Daoy (cell line): Measurements from ENCODE around the gene FBLN5. TPM values are rescaled to one million over a fixed set of nuclear protein-coding genes. Genes with fewer than 3 reads are reported as not detected.
A peak's percentile ranks its signal among the peaks of the same experiment; 100 is the strongest.

ENCODE experiments used
- DNase-seq: peaks from one replicate; pipeline ENCODE4 v3.0.0-alpha.2; 2015; ENCODE audit warnings: low read depth
- total RNA-seq: library from RNA; depleted of rRNA; stranded (reverse); fragments of >200 nt; shearing (Covaris generic); gene quantifications from 2 replicates; pipeline ENCODE4 v1.2.3, GENCODE V29; 2014

FBLN5 gene
- total RNA-seq, 1 experiment from 2014 or later, result 0.57 TPM

DNA sequence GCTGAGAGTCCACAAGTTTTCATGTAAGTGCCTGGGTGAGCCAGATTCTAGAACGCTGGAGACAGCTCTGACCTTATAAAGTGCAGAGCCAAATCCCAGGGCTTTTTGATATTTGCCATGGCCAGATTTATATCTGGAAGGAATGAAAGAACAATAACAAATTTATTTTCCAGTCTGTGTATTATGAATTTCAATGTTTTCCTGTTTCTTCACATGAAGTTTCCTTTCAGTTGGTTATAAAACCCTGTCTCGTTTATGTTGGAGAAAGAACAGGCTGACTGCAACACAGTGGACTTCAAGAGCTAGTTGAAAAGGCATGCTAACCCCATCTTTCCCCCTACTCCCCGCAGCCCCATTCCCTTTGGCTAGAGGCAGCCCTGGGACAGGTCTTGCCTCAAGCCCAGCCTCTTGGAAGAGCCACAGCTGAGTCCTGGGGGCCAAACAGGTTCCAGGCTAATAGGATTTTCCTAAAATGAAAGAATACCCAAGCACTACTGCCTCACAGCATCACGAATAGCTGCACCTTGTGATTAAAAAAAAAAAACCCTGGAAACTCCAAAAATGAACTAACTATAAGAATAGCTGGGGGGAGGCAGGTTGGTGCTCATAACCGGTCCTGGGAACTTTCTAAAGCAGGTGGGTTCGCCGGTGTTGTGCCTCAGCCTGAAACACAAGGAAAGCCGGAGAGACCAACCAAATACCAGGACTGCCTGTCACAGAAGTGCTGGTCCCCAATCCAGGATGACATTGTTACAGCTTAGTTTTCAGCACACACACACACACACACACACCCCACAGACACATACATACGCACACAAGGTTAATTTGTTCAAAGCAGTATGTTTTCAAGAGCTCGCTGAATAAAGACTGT is 1.5 kb downstream of the FBLN5 start:
- no peak for DNase-seq

DNA sequence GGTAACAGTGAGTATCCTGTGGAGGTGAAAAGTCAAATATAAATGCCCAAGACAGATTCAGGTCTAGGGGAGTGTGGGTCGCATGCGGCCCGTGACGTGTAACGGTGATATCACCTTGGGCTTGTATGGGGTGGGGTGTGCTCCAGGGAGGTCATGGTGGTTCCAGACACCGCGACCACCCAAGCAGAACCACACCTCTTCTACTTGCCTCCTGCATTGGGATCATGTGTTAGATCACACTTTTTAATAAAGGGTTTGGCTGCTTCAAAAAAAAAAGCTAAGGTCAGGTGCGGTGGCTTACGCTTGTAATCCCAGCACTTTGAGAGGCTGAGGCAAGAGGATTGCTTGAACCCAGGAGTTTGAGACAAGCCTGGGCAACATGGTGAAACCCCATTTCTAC is 4.5 kb downstream of the FBLN5 start:
- DNase-seq, result no peak

DNA sequence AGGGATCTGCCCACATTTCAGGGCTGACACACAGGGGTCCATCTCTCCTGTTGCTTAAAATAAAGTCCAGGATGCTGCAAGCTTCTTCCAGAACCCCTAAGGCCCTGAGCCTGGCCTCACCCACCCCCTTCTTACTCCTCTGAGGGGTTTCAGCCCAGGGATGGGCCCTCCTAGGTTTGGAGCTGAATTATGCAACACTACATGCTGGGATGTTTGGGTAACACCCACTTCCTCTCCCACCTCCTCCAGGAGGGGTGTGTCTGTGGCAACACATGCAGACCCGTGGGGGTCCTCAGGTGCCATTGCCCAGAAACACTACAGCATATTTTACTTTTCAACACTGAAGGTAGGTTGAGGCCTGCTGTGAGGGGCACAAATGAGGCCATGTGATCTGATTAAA is 5.4 kb downstream of the FBLN5 start:
- DNase-seq, result no peak

DNA sequence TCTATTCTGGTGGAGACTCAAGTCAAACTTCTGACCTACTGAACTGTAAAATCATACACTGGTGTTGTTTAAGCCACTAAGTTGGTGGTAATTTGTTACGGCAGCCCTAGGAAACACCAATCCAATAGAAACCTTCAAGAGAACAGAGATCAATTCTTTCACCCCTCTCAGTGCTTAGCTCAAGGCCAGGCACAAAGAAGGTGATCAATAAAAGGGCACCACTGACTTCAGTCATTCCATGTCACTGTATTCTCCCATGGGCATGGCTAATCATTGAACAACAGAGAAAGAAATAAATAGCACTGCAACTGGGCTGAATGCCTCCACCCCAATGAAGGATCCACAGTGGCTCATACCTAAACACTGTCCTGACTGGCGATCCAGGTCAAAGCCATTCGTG is 7.3 kb downstream of the FBLN5 start:
- no peak for DNase-seq

DNA sequence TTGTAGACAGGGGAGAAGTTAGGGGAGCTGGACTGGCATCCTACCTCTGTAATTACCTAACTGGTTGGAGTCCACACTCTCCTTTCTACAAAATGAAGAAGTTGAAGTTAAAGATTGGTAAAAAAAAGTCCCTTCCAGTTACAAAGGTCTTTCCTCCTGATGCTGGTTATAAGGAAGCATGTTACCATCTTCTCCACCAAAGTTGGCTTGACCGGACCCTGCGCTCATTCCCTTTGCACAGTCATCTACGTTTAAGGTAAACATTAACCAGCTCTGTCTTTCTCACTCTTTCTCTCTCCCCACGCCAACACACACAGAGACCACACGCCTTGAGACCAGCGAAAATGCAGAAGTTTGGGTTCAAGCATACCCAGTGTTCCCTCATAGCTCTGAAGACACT is 11.9 kb downstream of the FBLN5 start:
- DNase-seq, result no peak

DNA sequence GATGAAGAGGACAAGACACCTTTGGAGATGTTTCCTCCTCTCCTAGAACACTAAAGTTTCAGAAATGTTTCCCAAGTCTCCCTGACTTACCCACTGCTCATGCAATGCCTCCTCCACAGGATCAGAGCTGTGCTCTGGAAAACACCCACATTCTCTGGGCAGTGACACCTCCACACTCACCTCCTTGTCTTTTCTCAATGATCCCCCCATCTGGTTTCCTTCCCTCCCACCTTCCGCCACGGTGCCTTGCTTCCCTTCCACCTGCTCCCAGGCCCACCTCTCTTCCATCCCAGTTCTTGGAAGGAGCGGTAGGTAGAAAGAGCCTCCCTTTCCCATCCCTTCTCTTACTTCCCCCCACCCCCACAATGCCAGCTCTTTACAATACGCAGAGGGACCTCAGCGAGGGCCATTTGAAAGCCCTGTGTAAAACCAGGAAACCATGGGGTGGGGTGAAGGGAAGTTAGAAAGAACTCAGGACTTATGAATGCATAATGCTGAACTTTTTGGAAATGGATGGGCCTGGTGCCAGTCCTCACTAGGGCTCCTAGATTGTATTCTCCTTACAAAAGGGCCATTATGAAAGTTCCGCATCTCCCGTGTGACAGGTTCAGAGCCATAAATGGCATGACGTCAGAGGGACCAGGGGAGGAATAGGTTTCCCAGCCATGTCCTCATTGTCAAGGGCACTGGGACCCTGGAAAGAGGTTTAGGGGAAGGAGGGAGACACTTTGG is 12.8 kb downstream of the FBLN5 start:
- DNase-seq, result no peak

DNA sequence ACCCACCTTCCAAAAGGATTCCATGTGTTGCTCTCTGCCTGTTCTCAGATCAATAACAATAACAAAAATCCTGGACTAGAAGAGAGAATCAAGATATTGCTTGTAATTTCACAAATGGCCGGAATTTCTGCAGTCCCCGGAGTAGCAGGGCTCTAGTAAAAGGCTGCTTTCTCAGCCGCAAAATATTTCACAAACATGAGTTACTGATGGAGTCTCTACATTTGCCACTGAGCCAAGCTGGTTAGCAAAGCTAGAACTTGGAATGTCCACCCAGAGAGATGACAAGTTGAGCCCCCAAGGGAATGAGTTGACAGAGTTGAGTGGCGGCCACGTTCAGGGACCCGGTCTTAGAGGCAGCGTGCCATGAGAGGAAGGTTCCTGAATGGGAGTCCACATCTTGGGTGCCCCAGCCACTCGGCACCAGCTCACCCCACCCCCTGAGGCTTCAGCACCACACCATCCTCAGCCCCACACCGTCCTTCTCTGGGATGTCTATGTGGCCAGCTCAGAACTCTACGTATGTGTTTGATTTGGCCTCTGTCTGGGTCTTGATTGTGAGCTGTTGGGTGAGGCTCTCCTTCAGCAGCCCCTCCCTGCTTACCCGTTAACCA is 15.9 kb downstream of the FBLN5 start:
- no peak for DNase-seq

DNA sequence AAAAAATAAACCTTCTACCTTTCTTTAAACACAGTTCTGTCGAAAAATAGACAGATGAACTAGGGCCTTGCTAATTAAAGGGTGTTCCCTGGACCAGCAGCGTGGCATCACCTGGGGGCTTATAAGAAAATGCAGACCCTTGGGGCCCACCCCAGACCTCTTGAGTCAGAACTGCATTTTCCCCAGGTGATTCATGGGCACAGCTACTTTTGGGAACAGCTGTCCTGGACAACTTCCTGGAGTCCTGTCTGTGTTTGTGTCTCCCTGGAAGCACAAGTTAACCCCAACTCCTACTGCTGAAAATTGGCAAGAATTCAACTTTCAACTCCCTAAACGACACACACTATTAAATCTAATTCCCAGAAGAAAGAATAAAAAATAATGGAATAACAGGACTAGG is 17.8 kb downstream of the FBLN5 start:
- DNase-seq, result peak; percentile 21

DNA sequence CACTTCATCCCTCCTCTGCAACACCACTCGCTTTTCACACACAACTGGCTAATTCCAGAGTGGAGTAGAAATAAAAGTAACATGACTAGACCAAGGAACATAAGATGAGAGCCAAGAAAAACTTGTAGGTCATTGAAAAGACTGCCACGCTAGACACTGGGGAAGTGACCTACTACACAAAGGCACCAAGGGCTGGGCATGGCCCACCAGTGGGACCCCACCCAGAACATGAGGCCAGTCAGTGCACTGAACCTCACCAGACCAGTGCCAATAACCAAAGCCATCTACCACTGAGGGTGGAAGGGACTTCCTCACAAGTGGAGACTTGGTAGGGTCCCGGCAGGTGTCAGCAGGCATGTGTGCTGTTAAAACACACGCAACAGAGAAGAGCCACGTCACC is 19.7 kb downstream of the FBLN5 start:
- no peak for DNase-seq

DNA sequence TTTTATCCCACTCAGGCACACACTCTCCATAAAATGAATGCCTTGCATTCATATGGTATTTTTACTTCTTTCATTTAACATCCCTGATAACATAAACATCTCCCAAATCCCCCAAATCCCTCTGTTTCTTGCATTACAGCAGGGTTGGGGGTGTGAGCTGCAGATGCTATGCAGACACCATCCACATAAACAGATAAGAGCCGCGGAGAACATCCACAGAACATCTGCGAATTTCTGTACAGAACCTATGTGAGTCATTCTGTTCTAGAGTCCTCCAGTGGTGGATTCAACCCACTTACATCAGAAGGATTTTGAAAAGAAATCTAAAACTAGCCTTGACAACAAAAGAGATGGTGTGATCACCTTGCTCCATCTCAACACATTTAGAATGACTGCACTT is 20.3 kb downstream of the FBLN5 start:
- no peak for DNase-seq

DNA sequence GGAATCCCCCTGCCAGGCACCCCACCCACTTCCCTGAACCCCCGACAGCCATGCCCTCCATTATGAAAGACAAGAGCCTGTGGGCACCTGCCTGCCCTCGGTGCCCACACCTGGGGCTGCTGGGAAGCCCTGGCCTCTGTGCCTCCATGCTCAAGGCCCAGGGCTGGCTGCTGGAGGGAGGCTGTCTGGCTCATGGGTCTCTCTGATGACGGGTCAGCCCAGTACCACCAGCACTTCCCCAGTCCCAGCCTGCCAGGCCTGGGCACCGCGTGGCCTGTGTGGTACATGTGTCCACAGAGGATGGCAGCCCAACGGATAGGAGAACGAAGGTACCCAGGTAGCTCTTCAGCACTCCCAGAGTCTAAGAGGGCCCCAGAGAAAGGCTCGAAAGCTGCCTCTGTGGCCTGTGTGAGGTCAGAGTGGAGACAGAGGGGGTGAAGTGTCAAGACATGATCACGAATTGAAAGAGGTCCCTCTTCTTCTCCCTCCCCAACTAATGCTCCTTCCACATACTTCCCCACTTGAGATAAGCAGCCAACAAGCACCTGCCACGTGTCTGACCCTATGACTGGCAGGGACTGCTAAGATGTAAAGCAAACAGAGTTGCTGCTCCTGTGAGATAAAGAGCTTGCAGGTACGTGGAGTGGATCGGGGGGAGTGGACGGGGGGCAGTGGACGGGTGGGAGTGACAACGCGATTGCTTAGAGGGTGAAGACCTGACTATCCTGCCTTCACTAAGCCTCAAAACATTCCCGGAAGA is 21.2 kb downstream of the FBLN5 start:
- DNase-seq, result no peak

DNA sequence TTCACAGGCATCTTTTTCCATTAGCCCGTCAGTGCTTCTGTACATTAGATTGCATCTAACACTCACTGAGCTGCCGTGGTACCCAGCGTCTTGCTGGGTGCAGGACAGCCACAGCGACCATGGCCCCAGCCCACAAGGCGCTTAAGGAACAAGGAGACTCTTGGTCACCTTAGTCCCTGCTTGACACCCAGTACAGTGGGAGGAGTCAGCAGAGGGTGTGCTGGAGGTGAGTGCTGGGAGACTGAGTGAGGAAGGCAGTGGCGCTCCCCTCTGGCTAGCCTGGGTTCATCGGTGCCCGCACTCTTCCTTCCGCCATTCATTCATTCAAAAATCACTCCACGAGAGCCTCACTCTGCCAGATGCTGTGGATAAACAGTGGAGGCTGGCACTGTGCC is 21.8 kb downstream of the FBLN5 start:
- DNase-seq, result no peak

DNA sequence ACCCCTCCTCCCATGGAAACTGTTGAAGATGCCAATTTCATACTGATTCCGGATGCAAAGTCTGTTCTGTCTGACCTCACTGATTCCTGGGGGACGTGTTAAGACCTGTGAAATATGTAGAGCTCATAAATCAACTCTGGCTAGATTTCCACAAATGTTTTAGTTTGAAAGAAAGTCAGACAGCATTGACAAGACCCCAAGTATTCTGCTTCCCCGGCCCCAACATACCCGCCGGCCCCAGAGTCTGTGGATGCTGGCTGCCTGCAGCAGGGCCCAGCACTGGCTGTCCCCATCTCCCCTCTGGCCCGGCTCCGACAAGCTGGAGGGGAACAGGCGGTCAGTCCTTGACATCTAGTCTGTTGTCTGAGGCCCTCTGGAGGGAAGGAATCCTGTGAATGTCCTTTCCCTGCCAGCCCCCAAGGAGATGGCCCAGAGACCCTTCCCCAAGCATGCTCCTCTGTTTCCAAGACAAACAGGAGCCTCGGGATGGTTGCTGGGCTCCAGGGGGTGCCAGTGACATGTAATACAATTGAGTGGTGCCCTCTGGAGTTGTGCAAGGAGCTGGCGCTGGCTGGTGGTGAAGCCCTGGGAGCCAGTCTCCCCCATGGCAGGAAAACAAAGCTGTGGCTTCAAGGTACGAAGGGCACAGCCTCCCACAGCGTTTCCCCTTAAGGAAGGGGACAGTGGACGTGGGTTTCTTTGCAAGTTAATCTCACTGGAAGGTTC is 22.3 kb downstream of the FBLN5 start:
- no peak for DNase-seq

DNA sequence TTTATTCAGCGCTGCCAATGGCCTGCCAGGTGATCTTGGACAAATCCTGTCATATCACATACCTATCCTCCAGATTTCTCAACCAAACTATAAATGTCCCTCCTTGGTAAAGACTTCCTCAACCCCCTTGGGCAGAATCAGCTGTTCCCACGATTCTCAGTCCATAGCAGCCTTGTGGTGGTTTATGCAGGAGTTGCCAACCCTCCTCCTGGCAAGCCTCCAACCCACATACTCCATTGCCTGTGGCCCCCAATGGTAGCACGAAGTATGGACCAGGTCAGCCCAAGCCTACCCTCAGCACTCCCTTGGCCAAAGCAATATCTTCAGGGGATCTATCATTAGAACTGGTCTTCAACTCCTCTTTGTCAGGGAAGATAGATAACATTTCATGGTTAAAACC is 27.0 kb downstream of the FBLN5 start:
- no peak for DNase-seq

DNA sequence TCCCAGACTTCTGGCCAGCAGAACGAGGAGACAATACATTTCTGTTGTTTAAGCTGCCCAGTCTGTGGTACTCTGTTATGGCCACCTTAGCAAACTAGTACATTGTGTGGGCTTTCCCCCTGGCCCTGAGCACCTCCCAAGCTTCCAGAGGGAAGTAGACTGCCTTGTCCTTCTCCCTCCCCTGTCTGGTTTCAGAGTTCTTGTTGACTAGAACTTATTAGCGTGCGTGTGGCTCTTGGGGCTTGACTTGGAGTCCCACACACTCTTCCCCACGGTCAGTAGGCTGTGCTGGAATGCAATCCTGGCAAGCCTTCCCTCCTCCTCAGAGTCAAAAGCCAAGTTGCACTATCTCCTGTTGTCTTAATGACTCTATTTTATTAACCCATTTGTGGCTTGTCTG is 27.7 kb downstream of the FBLN5 start:
- no peak for DNase-seq

DNA sequence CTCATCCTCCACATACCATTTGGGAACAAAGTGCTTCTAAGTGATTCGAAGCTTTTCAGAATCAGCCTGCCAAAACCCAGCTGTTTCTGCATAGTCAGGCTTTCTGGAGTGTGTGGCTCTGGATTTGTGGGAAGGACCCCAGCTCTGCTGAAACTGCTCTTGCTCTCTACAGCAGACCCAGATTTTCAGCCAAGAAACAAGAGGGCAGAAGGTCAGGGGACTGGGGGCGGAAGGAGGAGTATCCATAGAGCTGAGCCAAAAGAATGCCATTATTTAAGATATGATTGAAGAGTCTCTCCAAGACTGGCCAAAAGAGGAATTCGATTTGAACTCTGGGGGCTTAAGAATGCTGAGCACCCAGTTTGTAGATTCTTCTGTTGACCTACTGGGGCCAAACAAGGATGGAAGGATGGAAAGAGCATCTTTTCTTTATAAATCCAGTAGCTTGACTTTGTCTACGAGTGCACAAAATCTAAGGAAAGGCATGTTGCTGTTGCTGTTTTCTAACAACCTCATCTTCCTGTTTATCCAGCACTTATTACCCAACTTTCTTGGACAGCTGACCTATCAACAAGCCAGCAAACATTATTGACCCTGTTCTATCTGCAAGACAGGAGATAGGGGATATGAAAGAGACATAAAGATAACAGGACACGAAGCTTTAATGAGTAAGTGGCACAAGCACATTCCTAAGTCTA is 29.2 kb downstream of the FBLN5 start:
- no peak for DNase-seq

DNA sequence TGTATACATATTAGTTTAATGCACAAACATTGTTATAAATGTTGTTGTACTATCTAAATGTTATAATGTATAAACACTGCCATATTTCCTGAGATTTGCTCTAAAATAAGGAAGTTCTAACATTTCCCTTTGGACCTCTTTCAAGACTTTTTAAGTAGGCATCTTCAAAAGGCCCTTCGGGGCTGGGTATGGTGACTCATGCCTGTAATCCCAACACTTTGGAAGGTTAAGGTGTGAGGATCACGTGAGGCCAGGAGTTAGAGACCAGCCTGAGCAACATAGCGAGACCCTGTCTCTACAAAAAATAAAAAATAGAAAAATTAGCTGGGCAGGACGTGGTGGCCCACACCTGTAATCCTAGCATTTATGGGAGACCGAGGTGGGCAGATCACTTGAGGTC is 35.5 kb downstream of the FBLN5 start:
- DNase-seq, result no peak

DNA sequence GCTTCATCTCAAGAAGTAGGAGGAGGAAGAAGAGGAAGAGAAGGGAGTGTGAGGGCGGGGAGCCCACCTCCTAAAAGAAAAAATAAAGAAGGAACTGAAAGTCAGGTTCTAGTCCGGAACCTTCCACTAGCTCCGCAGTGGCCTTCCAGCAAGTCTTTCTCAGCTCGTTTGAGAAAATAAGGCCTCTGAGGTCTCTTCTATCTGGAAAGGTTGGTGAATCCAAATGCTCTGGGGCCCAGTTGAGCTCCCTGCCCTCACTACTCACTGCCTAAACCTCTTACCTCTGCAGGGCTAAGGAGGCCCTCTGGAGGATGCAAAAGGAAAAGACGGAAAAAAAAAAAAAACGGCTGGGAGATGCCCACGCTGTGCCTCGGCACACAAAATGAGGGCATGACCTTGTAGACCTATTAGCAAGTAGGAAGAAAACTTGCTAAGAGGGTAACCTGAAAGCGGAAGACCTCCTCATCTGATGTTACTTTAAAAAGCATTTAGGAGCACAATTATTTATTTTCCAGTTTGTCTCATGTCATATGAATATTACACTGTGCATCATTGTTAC is 35.9 kb downstream of the FBLN5 start:
- DNase-seq, result peak; percentile 66

DNA sequence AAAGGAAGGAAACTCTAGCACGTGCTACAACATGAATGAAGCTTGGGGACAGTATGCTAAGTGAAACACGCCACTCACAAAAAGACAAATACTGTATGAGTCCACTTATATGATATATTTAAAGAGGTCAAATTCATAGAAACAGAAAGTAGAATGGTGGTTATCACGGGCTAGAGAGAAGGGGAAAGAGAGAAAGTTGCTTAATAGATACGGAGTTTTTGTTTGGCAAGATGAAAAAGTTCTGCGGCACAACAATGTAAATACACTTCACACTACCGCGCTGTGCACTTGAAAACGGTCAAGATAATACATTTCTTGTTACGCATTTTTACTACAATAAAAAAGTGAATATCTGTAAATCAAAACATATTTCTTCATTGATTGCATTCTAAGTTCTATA is 37.3 kb downstream of the FBLN5 start:
- no peak for DNase-seq

DNA sequence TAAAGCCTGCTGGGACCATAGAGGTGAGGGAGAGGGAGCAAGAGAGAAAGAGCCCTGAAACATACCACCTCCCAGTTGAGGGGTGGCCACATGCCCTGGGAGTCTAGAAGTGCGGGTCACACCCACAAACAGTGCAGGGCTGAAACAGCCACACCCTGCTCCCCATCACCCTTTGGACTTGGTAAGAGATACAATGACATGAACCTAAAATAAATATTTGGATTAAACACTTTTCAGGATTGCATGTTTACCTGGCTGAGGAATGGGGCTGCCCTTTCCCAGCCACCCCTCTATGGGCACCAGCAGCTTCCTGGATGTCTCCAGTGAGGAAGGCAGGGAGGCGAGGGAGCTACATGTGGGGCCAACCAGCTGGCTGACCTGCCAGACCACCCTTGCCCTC is 41.1 kb downstream of the FBLN5 start:
- no peak for DNase-seq
